Measurements from ENCODE around the gene TCF25. TPM values are rescaled to one million over a fixed set of nuclear protein-coding genes. Genes with fewer than 3 reads are reported as not detected.

Gene TCF25
- total RNA-seq, 1 experiment from 2014 or later = 155 TPM

DNA sequence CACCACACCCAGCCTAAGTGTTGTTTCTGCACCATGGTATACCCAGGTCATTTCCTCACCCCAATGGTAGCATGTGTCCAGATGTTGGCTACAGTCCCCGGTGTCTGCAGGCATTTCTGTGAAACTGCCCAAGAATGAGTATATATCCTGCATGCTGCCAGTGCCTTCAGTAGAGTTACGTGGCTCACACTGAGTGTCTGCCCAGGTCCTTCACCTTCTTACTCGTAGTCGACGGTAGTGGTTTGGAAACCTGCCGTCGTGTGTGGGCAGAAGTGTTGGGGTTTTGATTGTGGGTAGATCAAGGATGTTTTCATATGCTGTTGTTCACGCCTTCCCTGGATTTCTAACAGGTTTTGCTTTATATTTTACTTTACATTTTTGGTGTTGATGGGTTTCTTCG is 16.8 kb downstream of the TCF25 start:
- no peak overlapping the region for H3K27ac Mint-ChIP-seq
- H3K27me3 Mint-ChIP-seq (ENCODE audit: low read depth) = no peaks in the 10 kb centered on the region
- ChIA-PET POLR2A (no interaction called here), CTCF (interaction anchor here (1.0 to 1.8 kb wide), 2 partner anchors 20 to 29 kb away, joined by 3 to 11 read pairs; partner anchors contain the start of gene MC1R)
- TF ChIP-seq ELF4 (CRISPR knock-in tag; IDR thresholded peaks at IDR 0.05; ENCODE audit: low read depth) (no peak), OVOL2 (CRISPR knock-in tag; IDR thresholded peaks at IDR 0.05; ENCODE audit: borderline replicate concordance) (no peak), E2F1 (CRISPR knock-in tag; IDR thresholded peaks at IDR 0.05) (no peak), SMAD3 (CRISPR knock-in tag; IDR thresholded peaks at IDR 0.05; ENCODE audit: borderline replicate concordance) (no peak), EMX1 (CRISPR knock-in tag; IDR thresholded peaks at IDR 0.05) (no peak)
- TF ChIP-seq, protein P1, sequence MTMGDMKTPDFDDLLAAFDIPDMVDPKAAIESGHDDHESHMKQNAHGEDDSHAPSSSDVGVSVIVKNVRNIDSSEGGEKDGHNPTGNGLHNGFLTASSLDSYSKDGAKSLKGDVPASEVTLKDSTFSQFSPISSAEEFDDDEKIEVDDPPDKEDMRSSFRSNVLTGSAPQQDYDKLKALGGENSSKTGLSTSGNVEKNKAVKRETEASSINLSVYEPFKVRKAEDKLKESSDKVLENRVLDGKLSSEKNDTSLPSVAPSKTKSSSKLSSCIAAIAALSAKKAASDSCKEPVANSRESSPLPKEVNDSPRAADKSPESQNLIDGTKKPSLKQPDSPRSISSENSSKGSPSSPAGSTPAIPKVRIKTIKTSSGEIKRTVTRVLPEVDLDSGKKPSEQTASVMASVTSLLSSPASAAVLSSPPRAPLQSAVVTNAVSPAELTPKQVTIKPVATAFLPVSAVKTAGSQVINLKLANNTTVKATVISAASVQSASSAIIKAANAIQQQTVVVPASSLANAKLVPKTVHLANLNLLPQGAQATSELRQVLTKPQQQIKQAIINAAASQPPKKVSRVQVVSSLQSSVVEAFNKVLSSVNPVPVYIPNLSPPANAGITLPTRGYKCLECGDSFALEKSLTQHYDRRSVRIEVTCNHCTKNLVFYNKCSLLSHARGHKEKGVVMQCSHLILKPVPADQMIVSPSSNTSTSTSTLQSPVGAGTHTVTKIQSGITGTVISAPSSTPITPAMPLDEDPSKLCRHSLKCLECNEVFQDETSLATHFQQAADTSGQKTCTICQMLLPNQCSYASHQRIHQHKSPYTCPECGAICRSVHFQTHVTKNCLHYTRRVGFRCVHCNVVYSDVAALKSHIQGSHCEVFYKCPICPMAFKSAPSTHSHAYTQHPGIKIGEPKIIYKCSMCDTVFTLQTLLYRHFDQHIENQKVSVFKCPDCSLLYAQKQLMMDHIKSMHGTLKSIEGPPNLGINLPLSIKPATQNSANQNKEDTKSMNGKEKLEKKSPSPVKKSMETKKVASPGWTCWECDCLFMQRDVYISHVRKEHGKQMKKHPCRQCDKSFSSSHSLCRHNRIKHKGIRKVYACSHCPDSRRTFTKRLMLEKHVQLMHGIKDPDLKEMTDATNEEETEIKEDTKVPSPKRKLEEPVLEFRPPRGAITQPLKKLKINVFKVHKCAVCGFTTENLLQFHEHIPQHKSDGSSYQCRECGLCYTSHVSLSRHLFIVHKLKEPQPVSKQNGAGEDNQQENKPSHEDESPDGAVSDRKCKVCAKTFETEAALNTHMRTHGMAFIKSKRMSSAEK (CRISPR knock-in tag; IDR thresholded peaks at IDR 0.05; ENCODE audit: borderline replicate concordance) = no peak
- TF ChIP-seq, protein P2, sequence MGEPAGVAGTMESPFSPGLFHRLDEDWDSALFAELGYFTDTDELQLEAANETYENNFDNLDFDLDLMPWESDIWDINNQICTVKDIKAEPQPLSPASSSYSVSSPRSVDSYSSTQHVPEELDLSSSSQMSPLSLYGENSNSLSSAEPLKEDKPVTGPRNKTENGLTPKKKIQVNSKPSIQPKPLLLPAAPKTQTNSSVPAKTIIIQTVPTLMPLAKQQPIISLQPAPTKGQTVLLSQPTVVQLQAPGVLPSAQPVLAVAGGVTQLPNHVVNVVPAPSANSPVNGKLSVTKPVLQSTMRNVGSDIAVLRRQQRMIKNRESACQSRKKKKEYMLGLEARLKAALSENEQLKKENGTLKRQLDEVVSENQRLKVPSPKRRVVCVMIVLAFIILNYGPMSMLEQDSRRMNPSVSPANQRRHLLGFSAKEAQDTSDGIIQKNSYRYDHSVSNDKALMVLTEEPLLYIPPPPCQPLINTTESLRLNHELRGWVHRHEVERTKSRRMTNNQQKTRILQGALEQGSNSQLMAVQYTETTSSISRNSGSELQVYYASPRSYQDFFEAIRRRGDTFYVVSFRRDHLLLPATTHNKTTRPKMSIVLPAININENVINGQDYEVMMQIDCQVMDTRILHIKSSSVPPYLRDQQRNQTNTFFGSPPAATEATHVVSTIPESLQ (CRISPR knock-in tag; IDR thresholded peaks at IDR 0.05) = no peak
- TF ChIP-seq, protein P3, sequence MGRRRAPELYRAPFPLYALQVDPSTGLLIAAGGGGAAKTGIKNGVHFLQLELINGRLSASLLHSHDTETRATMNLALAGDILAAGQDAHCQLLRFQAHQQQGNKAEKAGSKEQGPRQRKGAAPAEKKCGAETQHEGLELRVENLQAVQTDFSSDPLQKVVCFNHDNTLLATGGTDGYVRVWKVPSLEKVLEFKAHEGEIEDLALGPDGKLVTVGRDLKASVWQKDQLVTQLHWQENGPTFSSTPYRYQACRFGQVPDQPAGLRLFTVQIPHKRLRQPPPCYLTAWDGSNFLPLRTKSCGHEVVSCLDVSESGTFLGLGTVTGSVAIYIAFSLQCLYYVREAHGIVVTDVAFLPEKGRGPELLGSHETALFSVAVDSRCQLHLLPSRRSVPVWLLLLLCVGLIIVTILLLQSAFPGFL (CRISPR knock-in tag; IDR thresholded peaks at IDR 0.05; ENCODE audit: borderline replicate concordance) = no peak
- no peaks in the 10 kb centered on the region for H3K9me3 Mint-ChIP-seq
- no peak overlapping the region for H3K4me3 Mint-ChIP-seq
- ATAC-seq = no peak
- DNase-seq (ENCODE audit: low spot score) = no peak
- peaks cover 33% of the 10 kb centered on the region for H3K36me3 Mint-ChIP-seq
- no peaks in the 10 kb centered on the region for H3K4me1 Mint-ChIP-seq

DNA sequence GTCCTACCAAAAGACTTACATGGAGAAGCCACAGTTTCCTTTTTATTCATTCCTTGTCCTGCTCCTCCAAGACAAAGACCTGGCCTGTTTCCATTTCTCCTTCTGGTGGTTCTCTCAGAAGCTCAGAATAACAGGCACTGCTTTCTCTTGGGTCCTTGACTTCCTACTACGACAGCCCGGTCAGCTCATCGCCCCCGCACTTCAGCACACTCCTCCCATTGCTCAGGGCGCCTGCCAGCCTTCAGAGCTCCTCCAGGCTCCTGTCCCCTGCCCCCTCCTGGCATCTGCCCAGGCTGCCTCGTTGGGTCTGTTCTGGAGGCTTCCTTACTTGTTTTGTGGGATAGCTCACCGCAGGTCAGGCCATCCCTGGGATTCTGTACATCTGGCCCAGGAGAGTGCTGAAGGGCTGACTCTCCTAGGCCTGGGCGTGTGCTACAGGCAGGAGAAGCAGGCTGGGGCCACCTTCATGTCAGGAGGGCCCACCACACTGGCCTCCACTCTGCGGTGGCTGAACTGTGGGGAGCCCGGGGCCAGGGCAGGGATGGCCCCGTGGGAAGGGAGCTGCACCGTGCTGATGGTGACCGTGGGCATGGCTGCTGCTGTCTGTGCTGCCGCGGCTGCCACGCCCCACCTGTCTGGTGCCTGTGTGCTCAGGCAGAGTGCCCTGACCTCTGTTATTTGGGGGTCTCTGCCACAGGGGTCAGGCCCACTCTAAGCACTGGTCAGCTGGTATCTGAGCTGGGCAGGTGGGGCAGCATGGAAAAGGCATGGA is 17.7 kb downstream of the TCF25 start:
- Mint-ChIP-seq H3K27ac (peak overlapping the region; percentile 70), H3K36me3 (peaks cover 29% of the 10 kb centered on the region), H3K27me3 (ENCODE audit: low read depth) (no peaks in the 10 kb centered on the region), H3K9me3 (no peaks in the 10 kb centered on the region), H3K4me3 (no peak overlapping the region), H3K4me1 (no peaks in the 10 kb centered on the region)
- no peak for DNase-seq (ENCODE audit: low spot score)
- POLR2A ChIA-PET = no interaction called here
- CTCF ChIA-PET = interaction anchor here (1.0 to 1.8 kb wide), 2 partner anchors 19 to 28 kb away, joined by 3 to 11 read pairs; partner anchors contain the start of gene MC1R
- ATAC-seq = no peak
- TF ChIP-seq, protein P4, sequence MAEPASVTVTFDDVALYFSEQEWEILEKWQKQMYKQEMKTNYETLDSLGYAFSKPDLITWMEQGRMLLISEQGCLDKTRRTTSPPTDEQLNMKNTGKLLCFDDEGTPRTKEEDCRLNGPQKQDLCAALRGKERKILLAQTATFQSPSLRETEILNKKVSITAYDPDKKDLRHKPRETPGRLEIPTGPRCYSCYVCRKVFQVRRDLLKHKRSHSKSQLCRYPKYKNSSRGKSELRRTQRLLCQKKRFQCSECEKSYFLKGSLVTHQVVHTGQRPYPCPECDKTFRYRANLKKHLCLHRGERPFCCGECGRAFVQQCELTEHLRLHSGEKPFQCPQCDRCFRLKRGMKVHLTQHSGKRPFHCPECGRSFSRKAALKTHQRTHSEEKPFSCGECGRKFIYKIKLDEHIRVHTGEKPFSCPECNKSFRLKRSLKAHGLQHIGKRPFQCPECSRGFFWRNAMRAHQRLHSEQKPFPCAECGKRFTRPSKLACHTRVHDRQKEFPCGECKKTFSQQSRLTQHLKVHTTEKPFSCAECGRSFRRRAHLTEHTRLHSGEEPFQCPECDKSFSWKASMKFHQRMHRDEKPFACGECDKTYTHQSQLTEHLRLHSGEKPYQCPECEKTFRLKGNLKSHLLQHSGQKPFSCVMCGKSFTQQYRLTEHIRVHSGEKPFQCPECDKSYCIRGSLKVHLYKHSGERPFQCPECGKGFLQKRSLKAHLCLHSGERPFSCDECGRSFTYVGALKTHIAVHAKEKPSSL (CRISPR knock-in tag; conservative IDR thresholded peaks at IDR 0.05) = no peak
- TF ChIP-seq IRF2 (CRISPR knock-in tag; IDR thresholded peaks at IDR 0.05; ENCODE audit: borderline replicate concordance, low read depth) (no peak), ZNF416 (CRISPR knock-in tag; IDR thresholded peaks at IDR 0.05) (no peak), NFYB (CRISPR knock-in tag; conservative IDR thresholded peaks at IDR 0.05; ENCODE audit: low read depth) (no peak), HMGA2 (CRISPR knock-in tag; IDR thresholded peaks at IDR 0.05) (no peak), SOX15 (CRISPR knock-in tag; IDR thresholded peaks at IDR 0.05) (no peak), JAZF1 (CRISPR knock-in tag; IDR thresholded peaks at IDR 0.05) (no peak)
- TF ChIP-seq, protein P5, sequence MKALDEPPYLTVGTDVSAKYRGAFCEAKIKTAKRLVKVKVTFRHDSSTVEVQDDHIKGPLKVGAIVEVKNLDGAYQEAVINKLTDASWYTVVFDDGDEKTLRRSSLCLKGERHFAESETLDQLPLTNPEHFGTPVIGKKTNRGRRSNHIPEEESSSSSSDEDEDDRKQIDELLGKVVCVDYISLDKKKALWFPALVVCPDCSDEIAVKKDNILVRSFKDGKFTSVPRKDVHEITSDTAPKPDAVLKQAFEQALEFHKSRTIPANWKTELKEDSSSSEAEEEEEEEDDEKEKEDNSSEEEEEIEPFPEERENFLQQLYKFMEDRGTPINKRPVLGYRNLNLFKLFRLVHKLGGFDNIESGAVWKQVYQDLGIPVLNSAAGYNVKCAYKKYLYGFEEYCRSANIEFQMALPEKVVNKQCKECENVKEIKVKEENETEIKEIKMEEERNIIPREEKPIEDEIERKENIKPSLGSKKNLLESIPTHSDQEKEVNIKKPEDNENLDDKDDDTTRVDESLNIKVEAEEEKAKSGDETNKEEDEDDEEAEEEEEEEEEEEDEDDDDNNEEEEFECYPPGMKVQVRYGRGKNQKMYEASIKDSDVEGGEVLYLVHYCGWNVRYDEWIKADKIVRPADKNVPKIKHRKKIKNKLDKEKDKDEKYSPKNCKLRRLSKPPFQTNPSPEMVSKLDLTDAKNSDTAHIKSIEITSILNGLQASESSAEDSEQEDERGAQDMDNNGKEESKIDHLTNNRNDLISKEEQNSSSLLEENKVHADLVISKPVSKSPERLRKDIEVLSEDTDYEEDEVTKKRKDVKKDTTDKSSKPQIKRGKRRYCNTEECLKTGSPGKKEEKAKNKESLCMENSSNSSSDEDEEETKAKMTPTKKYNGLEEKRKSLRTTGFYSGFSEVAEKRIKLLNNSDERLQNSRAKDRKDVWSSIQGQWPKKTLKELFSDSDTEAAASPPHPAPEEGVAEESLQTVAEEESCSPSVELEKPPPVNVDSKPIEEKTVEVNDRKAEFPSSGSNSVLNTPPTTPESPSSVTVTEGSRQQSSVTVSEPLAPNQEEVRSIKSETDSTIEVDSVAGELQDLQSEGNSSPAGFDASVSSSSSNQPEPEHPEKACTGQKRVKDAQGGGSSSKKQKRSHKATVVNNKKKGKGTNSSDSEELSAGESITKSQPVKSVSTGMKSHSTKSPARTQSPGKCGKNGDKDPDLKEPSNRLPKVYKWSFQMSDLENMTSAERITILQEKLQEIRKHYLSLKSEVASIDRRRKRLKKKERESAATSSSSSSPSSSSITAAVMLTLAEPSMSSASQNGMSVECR (CRISPR knock-in tag; IDR thresholded peaks at IDR 0.05; ENCODE audit: borderline replicate concordance) = no peak
- TF ChIP-seq, protein P6, sequence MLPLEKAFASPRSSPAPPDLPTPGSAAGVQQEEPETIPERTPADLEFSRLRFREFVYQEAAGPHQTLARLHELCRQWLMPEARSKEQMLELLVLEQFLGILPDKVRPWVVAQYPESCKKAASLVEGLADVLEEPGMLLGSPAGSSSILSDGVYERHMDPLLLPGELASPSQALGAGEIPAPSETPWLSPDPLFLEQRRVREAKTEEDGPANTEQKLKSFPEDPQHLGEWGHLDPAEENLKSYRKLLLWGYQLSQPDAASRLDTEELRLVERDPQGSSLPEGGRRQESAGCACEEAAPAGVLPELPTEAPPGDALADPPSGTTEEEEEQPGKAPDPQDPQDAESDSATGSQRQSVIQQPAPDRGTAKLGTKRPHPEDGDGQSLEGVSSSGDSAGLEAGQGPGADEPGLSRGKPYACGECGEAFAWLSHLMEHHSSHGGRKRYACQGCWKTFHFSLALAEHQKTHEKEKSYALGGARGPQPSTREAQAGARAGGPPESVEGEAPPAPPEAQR (CRISPR knock-in tag; IDR thresholded peaks at IDR 0.05) = no peak
